ENCODE measurements around the gene KRTAP10-11.
"Not testable (repeated sequence)": the region's sequence is repeated elsewhere in the genome, so short reads cannot be mapped to it uniquely, and the experiment has no call there.

KRTAP10-11 gene

GRCh38 chr21:44646366-44647221 lies at the start of gene KRTAP10-11:
KRTAP10-11 (plus strand) TSS chr21:44646414; CDS start chr21:44646459, 45 bp downstream.
- not testable (repeated sequence) for DNase-seq

GRCh38 chr21:44598061-44598460 lies 48.2 kb upstream of the KRTAP10-11 start:
- DNase-seq = no peak

GRCh38 chr21:44599264-44600029 lies 46.8 kb upstream of the KRTAP10-11 start:
- DNase-seq = no peak

- DNase-seq = not testable (repeated sequence)
Measured at GRCh38 chr21:44600118-44600978, 45.9 kb upstream of the KRTAP10-11 start, which contains the start of gene KRTAP10-7. KRTAP10-7 (plus strand) TSS chr21:44600597; CDS start chr21:44600622, 25 bp downstream.

GRCh38 chr21:44601091-44601490 lies 45.1 kb upstream of the KRTAP10-11 start:
- not testable (repeated sequence) for DNase-seq

GRCh38 chr21:44601596-44602462 lies 44.4 kb upstream of the KRTAP10-11 start:
- DNase-seq = no peak

- DNase-seq = no peak
Measured at GRCh38 chr21:44602463-44602850, 43.8 kb upstream of the KRTAP10-11 start.

- DNase-seq = no peak
Measured at GRCh38 chr21:44603109-44603875, 42.9 kb upstream of the KRTAP10-11 start.

GRCh38 chr21:44603911-44604310 lies 42.3 kb upstream of the KRTAP10-11 start:
- no peak for DNase-seq

- no peak for DNase-seq
Measured at GRCh38 chr21:44606495-44606894, 39.7 kb upstream of the KRTAP10-11 start.

GRCh38 chr21:44609193-44609592 lies 37.0 kb upstream of the KRTAP10-11 start:
- DNase-seq = no peak

GRCh38 chr21:44610157-44610843 lies 35.9 kb upstream of the KRTAP10-11 start:
- DNase-seq = not testable (repeated sequence)

- DNase-seq = no peak
Measured at GRCh38 chr21:44611551-44611950, 34.7 kb upstream of the KRTAP10-11 start.

- no peak for DNase-seq
Measured at GRCh38 chr21:44612029-44612486, 34.2 kb upstream of the KRTAP10-11 start, which contains the start of gene KRTAP10-8. KRTAP10-8 (plus strand) TSS chr21:44612079; CDS start chr21:44612101, 22 bp downstream.

GRCh38 chr21:44612669-44613229 lies 33.5 kb upstream of the KRTAP10-11 start:
- DNase-seq = no peak

GRCh38 chr21:44613386-44614155 lies 32.6 kb upstream of the KRTAP10-11 start:
- DNase-seq = no peak

- DNase-seq = no peak
Measured at GRCh38 chr21:44614161-44614631, 32.0 kb upstream of the KRTAP10-11 start.

- DNase-seq = no peak
Measured at GRCh38 chr21:44614961-44615391, 31.2 kb upstream of the KRTAP10-11 start.

- DNase-seq = no peak
Measured at GRCh38 chr21:44615466-44615865, 30.7 kb upstream of the KRTAP10-11 start.
